GM19324 (cell line): Measurements from ENCODE around the gene LMAN1L.

Source experiments
- ATAC-seq: cut with Tn5 transposase; IDR thresholded peaks from one replicate; pipeline ENCODE4 v1.9.1; 2021; ENCODE audit warnings: mild to moderate bottlenecking, moderate library complexity; ENCODE audit not compliant: unreplicated experiment, low FRiP score

LMAN1L gene

GRCh38 chr15:74792227-74793016 lies 20.2 kb upstream of the LMAN1L start:
- no peak for ATAC-seq

- no peak for ATAC-seq
Observed at GRCh38 chr15:74793135-74794028, 19.3 kb upstream of the LMAN1L start.

GRCh38 chr15:74794248-74794969 lies 18.2 kb upstream of the LMAN1L start:
- ATAC-seq, result no peak

GRCh38 chr15:74794970-74795349 lies 17.7 kb upstream of the LMAN1L start:
- ATAC-seq, result no peak

GRCh38 chr15:74795966-74796625 lies 16.5 kb upstream of the LMAN1L start:
- ATAC-seq, result no peak

- no peak for ATAC-seq
Observed at GRCh38 chr15:74798388-74799254, 14.0 kb upstream of the LMAN1L start.

GRCh38 chr15:74799255-74799855 lies 13.3 kb upstream of the LMAN1L start:
- ATAC-seq, result no peak

GRCh38 chr15:74799856-74800558 lies 12.6 kb upstream of the LMAN1L start:
- peak; percentile 45 for ATAC-seq

- ATAC-seq, result no peak
Observed at GRCh38 chr15:74800559-74801094, 12.0 kb upstream of the LMAN1L start.

- no peak for ATAC-seq
Observed at GRCh38 chr15:74801311-74801997, 11.2 kb upstream of the LMAN1L start.

- ATAC-seq, result no peak
Observed at GRCh38 chr15:74802290-74802689, 10.3 kb upstream of the LMAN1L start.

- no peak for ATAC-seq
Observed at GRCh38 chr15:74802862-74803447, 9.7 kb upstream of the LMAN1L start.

- no peak for ATAC-seq
Observed at GRCh38 chr15:74804935-74805334, 7.7 kb upstream of the LMAN1L start.

GRCh38 chr15:74807282-74807681 lies 5.4 kb upstream of the LMAN1L start:
- no peak for ATAC-seq

- ATAC-seq, result no peak
Observed at GRCh38 chr15:74808078-74808839, 4.4 kb upstream of the LMAN1L start.

- ATAC-seq, result no peak
Observed at GRCh38 chr15:74808840-74809229, 3.8 kb upstream of the LMAN1L start.

GRCh38 chr15:74809242-74809641 lies 3.4 kb upstream of the LMAN1L start:
- ATAC-seq, result no peak
